Superior temporal gyrus (tissue), 1 donor: ENCODE data around the gene RALGAPA1.
A peak's percentile ranks its signal among the peaks of the same experiment; 100 is the strongest.

Experiments
- DNase-seq: peaks from one replicate; pipeline ENCODE4 v3.0.0-alpha.2; 2016; ENCODE audit errors: extremely low spot score

Gene RALGAPA1

DNA sequence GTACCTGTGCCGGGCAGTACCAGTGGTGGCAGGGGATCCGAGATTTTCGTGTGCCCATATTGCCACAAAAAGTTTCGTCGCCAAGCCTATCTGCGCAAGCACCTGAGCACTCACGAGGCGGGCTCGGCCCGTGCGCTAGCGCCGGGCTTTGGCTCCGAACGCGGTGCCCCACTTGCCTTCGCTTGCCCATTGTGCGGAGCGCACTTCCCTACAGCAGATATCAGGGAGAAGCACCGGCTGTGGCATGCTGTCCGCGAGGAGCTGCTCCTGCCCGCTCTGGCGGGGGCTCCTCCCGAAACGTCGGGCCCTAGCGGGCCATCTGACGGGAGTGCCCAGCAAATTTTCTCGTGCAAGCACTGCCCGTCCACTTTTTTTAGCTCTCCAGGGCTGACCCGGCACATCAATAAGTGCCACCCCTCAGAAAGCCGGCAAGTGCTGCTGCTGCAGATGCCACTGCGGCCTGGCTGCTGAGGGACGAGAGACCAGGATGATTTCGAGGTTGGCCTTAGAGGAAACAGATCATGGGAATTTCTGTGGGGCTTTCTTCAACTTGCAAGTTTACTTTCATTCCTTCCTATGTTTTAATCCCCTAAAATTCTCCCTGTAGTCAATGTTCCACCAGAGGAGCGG lies 273.5 kb downstream of the RALGAPA1 start:
- DNase-seq = no peak

GRCh38 chr14:35534873-35535482 lies 274.1 kb downstream of the RALGAPA1 start:
- no peak for DNase-seq

- DNase-seq = no peak
Observed at GRCh38 chr14:35534208-35534872, 274.8 kb downstream of the RALGAPA1 start.

DNA sequence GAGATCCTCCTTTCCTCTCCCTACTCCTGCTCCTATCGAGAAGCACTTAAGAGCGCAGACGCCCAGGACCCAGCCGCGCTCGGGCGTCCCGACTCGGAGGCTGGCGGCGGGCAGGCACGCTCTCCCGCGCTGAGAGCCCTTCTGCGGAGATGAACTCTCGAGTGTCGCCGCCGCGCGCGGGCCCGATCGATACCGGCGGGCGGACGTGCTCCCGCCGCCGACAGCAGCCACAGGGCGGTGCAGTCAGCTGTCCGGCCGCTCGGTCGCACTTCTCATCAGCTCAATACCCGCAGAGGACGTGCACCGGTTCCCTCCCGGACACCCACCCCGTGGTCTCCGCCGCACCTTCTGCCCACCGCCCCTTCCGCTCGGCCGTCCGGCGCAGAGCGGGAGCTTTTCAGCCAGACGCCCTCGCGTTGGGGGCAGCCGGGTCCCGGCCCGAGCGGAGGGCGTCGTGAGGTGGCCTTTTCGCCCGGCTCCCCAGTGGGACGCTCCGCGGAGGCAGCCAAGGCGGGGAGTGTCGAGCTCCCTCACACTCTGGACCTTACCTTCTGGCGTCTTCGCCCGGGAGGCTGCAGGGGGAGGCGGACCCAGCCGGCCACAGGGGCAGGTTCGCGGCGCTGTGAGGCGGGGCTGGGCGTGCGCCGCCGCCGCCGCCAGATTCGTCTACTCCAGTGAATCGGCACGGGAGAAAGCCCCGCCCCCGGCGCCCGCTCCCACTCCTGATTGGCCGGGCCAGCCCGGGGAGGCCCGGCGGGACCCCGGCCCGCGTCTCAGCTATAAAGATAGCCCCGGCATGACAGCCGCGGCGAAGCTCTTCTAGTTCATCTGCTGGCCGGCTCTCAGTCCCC lies 275.5 kb downstream of the RALGAPA1 start, which contains the start of gene INSM2:
Gene INSM2 (plus strand): TSS at position 808 of the 851 bp plus-strand sequence. CDS start 89 bp downstream, outside the sequence.
- DNase-seq = no peak

GRCh38 chr14:35532783-35533356 lies 276.2 kb downstream of the RALGAPA1 start:
- no peak for DNase-seq

DNA sequence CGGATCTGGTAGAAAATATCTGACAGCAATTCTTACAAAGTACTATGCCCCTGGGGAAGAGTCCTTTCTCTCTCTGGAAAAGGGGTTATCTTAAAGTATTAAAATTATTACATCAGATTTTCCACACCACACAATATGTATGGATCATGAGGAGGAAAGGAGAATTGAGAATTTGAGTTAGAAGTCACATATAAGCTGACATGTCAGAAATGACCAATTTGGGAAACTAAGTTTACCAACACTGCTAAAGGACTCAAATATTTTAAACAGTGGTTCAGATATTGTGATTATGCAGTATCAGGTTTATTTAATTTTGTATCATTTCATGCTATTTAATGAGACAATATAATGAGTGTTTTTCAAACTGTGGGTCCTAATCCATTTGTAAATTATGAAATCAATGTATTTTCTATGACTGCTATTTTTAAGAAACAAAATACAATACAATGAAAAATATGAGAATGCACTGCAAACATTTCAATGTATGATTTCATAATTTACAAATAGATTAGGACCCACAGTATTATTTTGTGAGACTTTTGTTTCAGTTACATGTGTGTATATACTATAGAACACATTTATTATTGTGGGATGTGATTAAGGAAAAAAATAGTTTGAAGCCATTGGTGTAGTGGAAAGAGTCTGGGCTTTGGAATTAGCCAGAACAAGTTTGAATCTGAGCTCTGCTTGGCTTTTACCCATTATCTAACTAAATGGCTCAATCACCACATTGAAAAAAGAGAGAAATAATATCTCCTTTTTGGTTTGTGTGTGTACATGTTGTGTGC lies 276.9 kb downstream of the RALGAPA1 start:
- DNase-seq = no peak

GRCh38 chr14:35526962-35527361 lies 282.1 kb downstream of the RALGAPA1 start:
- no peak for DNase-seq

- no peak for DNase-seq
Observed at GRCh38 chr14:35525695-35526094, 283.4 kb downstream of the RALGAPA1 start.

DNA sequence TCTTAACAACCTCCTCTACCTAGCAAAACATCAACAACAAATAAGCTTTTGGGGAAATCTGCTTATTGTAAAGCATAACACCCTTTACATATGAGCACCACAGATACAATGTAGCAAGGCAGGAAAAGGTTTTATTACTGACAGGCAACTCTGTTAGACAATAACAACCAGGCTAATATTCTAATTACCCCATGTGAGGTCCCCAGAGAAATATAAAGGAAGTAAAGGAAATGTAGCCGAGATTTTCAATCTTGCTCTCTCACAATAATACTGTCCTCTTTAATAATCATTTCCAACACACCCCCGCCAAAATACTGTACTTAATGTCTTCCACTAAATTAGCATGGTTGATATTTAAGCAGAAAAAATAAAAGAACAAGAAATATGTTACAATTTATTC lies 289.1 kb downstream of the RALGAPA1 start:
- DNase-seq = no peak

- DNase-seq = no peak
Observed at GRCh38 chr14:35515916-35516315, 293.2 kb downstream of the RALGAPA1 start.

DNA sequence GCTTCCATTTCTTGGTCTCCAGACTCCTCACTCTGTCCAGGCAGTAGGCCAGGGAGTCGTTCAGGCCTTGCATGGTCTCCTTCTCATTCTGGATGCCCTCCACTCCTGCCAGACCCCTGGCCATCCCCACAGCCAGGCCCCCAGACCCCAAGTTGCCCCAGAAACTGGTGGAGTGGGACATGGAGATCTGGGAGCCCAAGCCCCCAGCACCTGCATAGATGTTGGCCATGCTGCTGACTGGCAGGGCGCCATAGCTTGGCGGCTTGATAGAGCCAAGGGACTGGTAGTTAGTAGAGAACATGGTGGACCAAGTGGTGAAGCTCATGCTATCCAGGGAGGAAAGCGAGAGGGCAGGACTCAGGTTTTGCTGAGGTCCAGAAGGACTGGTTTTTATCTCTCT lies 296.3 kb downstream of the RALGAPA1 start:
- DNase-seq = no peak

- DNase-seq = peak; percentile 4
Observed at GRCh38 chr14:35509846-35510245, 299.2 kb downstream of the RALGAPA1 start.

- DNase-seq = no peak
Observed at GRCh38 chr14:35506927-35507326, 302.2 kb downstream of the RALGAPA1 start.

- DNase-seq = no peak
Observed at GRCh38 chr14:35506461-35506860, 302.6 kb downstream of the RALGAPA1 start.

GRCh38 chr14:35504260-35504659 lies 304.8 kb downstream of the RALGAPA1 start:
- DNase-seq = no peak

DNA sequence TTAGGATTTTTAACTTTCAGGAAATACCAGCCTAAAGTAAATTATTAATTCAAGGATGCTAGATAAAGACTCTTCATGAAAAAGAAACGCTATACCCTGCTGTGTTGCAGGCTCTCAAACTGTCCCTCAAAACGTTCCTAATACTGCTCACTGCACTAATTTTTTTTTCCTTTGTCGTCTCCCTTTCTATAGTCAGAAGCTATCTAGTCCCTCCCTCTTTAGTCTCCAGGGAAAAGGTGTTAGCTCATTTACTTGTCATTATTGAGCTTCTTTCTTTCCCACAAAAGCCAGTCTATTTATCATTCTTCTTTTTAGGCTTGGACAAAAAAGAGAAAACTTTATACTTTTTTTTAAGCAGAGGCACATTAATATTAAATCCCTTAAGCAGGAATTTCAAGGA lies 305.4 kb downstream of the RALGAPA1 start:
- DNase-seq = no peak

DNA sequence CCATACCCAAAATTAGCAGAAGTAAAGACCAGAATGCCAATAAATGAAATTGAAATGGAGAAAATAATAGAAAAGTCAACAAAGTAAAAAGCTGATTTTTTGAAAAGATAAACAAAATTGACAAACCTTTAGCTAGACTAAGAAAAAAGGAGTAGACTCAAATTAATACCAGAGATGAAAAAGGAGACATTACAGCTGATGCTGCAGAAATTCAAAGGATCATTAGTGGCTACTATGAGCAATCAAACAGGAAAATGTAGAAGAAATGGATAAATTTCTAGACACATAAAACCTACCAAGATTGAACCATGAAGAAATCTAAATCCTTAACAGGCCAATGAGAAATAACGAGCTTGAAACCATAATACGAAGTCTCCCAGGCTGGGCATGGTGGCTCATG lies 309.9 kb downstream of the RALGAPA1 start:
- no peak for DNase-seq

DNA sequence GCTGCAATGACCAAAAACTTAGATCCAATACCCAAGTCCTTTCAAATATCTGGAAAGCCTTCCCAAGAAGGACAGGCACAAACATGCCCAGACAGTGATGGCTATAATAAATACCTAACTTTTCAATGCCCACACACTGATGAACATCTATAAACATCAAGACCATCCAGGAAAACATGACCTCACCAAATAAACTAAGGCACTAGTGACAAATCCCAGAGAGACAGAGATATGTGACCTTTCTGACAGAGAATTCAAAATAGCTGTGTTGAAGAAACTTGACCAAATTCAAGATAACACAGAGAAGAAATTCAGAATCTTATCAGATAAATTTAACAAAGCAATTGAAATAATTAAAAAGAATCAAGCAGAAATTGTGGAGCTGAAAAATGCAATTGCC lies 313.8 kb downstream of the RALGAPA1 start:
- DNase-seq = no peak

GRCh38 chr14:35492569-35493014 lies 316.5 kb downstream of the RALGAPA1 start:
- no peak for DNase-seq
